ENCODE results near the gene POU6F2. TPM values are rescaled to one million over a fixed set of nuclear protein-coding genes. Genes with fewer than 3 reads are reported as not detected.

The POU6F2 gene
- total RNA-seq, 1 experiment from 2014 or later: not detected

- Histone ChIP-seq H3K27ac (ENCODE audit: low read length) (no peak overlapping the region), H3F3A (ENCODE audit: low read length, unreplicated experiment) (no peaks in the 10 kb centered on the region), H3K4me3 (ENCODE audit: low read length) (no peak overlapping the region), H3K27me3 (ENCODE audit: low read length) (peaks cover 67% of the 10 kb centered on the region), H3K4me1 (ENCODE audit: insufficient read depth, low read length) (0 out of 2 replicates have a peak, but pooled peaks cover under 1% of the 10 kb centered on the region), H3K9ac (ENCODE audit: low read length) (no peak overlapping the region), H3K4me2 (ENCODE audit: low read length) (no peak overlapping the region), H3K79me2 (ENCODE audit: low read length) (no peaks in the 10 kb centered on the region), H2AFZ (ENCODE audit: low read length) (no peak overlapping the region), H3K36me3 (ENCODE audit: low read depth, low read length) (no peaks in the 10 kb centered on the region), H3K9me3 (ENCODE audit: low read length) (no peaks in the 10 kb centered on the region), H4K20me1 (ENCODE audit: low read length) (no peaks in the 10 kb centered on the region), H3K9me2 (replicated peaks; ENCODE audit: low read length) (no peaks in the 10 kb centered on the region)
- POLR2A ChIA-PET (ENCODE audit: unreplicated experiment): no interaction called here
- no peak for DNase-seq
- ATAC-seq: no peak
- BruUV-seq (replicated peaks): no TSS peak
- intact Hi-C loops (cut with micrococcal nuclease): no loop called here
- CTCF ChIA-PET: no interaction called here
- TF ChIP-seq EZH2 (IDR thresholded peaks at IDR 0.05; ENCODE audit: low read length, unreplicated experiment) (no peak), EZH2phosphoT487 (IDR thresholded peaks at IDR 0.05; ENCODE audit: borderline replicate concordance, low read length) (no peak), CTCF (conservative IDR thresholded peaks at IDR 0.05; ENCODE audit: low read depth, low read length) (no peak)
Measured at GRCh38 chr7:39265641-39266591, 288.2 kb downstream of the POU6F2 start.

GRCh38 chr7:39269034-39269433, 291.3 kb downstream of the POU6F2 start:
- Histone ChIP-seq H3K9me3 (ENCODE audit: low read length) (no peaks in the 10 kb centered on the region), H3K27me3 (ENCODE audit: low read length) (peaks cover 37% of the 10 kb centered on the region), H3K79me2 (ENCODE audit: low read length) (no peaks in the 10 kb centered on the region), H3K36me3 (ENCODE audit: low read depth, low read length) (no peaks in the 10 kb centered on the region), H3K4me2 (ENCODE audit: low read length) (no peak overlapping the region), H2AFZ (ENCODE audit: low read length) (no peak overlapping the region), H3K27ac (ENCODE audit: low read length) (no peak overlapping the region), H3K9ac (ENCODE audit: low read length) (no peak overlapping the region), H4K20me1 (ENCODE audit: low read length) (no peaks in the 10 kb centered on the region), H3F3A (ENCODE audit: low read length, unreplicated experiment) (no peaks in the 10 kb centered on the region), H3K4me3 (ENCODE audit: low read length) (no peak overlapping the region), H3K9me2 (replicated peaks; ENCODE audit: low read length) (no peaks in the 10 kb centered on the region), H3K4me1 (ENCODE audit: insufficient read depth, low read length) (peaks cover 22% of the 10 kb centered on the region; the same call in 1 of the 2 replicates)
- ChIA-PET CTCF (no interaction called here), POLR2A (ENCODE audit: unreplicated experiment) (no interaction called here)
- DNase-seq (no peak), ATAC-seq (no peak)
- no peak for TF ChIP-seq EZH2phosphoT487 (IDR thresholded peaks at IDR 0.05; ENCODE audit: borderline replicate concordance, low read length)
- no peak for TF ChIP-seq CTCF (conservative IDR thresholded peaks at IDR 0.05; ENCODE audit: low read depth, low read length)
- TF ChIP-seq EZH2 (IDR thresholded peaks at IDR 0.05; ENCODE audit: low read length, unreplicated experiment): no peak
- no TSS peak for BruUV-seq (replicated peaks)
- intact Hi-C loops (cut with micrococcal nuclease): no loop called here

- intact Hi-C loops (cut with micrococcal nuclease): no loop called here
- Histone ChIP-seq H3K4me1 (ENCODE audit: insufficient read depth, low read length) (peaks cover 22% of the 10 kb centered on the region; the same call in 1 of the 2 replicates), H2AFZ (ENCODE audit: low read length) (no peak overlapping the region), H4K20me1 (ENCODE audit: low read length) (no peaks in the 10 kb centered on the region), H3K27ac (ENCODE audit: low read length) (no peak overlapping the region), H3K36me3 (ENCODE audit: low read depth, low read length) (no peaks in the 10 kb centered on the region), H3K9me3 (ENCODE audit: low read length) (no peaks in the 10 kb centered on the region), H3K9me2 (replicated peaks; ENCODE audit: low read length) (no peaks in the 10 kb centered on the region), H3K4me3 (ENCODE audit: low read length) (no peak overlapping the region), H3K4me2 (ENCODE audit: low read length) (no peak overlapping the region), H3F3A (ENCODE audit: low read length, unreplicated experiment) (no peaks in the 10 kb centered on the region), H3K79me2 (ENCODE audit: low read length) (no peaks in the 10 kb centered on the region), H3K27me3 (ENCODE audit: low read length) (peaks cover 33% of the 10 kb centered on the region), H3K9ac (ENCODE audit: low read length) (no peak overlapping the region)
- ChIA-PET POLR2A (ENCODE audit: unreplicated experiment) (no interaction called here), CTCF (no interaction called here)
- ATAC-seq (no peak), DNase-seq (no peak)
- TF ChIP-seq EZH2phosphoT487 (IDR thresholded peaks at IDR 0.05; ENCODE audit: borderline replicate concordance, low read length) (no peak), EZH2 (IDR thresholded peaks at IDR 0.05; ENCODE audit: low read length, unreplicated experiment) (no peak), CTCF (conservative IDR thresholded peaks at IDR 0.05; ENCODE audit: low read depth, low read length) (no peak)
- no TSS peak for BruUV-seq (replicated peaks)
Measured at GRCh38 chr7:39270018-39270417, 292.3 kb downstream of the POU6F2 start.

Measured in PC-3 (cell line).